HFF-Myc (cell line): Measurements from ENCODE around the gene EPDR1.

Experiments
- DNase-seq: peaks from one replicate; pipeline ENCODE4 v3.0.0-alpha.2; 2011; ENCODE audit warnings: low read depth; ENCODE audit errors: extremely low read depth
- H3K4me3 ChIP-seq: replicated peaks from 2 replicates; pipeline ENCODE4 v1.5.1; 2011; ENCODE audit warnings: low read depth, mild to moderate bottlenecking, control low read depth, low read length
- TF ChIP-seq, protein P1 (sequence below): IDR thresholded peaks from 2 replicates; pipeline ENCODE4 v1.5.1; 2012; ENCODE audit warnings: mild to moderate bottlenecking, low read depth, low read length, control low read depth; ENCODE audit errors: missing control alignments

EPDR1 gene

DNA sequence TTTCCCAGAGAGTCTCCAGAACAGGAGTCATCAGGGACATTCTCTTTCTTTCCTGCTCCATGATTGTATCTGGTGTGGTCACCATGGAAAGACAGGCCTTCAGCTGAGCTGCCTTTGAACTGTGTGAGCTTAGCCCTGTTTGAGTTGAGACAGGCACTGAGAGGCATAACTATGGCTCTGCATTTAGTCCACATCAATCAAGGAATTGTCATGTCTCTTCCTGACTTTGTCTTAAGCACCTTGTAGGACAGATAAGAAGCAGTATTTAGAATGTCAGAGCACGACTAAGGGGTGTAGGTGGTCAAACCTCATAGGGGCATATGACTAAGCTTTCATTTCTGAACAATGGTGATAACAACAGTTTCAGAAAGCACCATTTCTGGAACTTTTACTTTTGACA is 53.5 kb downstream of the EPDR1 start:
- no peak overlapping the region for H3K4me3 ChIP-seq
- DNase-seq = no peak
- TF ChIP-seq, protein P1, sequence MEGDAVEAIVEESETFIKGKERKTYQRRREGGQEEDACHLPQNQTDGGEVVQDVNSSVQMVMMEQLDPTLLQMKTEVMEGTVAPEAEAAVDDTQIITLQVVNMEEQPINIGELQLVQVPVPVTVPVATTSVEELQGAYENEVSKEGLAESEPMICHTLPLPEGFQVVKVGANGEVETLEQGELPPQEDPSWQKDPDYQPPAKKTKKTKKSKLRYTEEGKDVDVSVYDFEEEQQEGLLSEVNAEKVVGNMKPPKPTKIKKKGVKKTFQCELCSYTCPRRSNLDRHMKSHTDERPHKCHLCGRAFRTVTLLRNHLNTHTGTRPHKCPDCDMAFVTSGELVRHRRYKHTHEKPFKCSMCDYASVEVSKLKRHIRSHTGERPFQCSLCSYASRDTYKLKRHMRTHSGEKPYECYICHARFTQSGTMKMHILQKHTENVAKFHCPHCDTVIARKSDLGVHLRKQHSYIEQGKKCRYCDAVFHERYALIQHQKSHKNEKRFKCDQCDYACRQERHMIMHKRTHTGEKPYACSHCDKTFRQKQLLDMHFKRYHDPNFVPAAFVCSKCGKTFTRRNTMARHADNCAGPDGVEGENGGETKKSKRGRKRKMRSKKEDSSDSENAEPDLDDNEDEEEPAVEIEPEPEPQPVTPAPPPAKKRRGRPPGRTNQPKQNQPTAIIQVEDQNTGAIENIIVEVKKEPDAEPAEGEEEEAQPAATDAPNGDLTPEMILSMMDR = no peak

DNA sequence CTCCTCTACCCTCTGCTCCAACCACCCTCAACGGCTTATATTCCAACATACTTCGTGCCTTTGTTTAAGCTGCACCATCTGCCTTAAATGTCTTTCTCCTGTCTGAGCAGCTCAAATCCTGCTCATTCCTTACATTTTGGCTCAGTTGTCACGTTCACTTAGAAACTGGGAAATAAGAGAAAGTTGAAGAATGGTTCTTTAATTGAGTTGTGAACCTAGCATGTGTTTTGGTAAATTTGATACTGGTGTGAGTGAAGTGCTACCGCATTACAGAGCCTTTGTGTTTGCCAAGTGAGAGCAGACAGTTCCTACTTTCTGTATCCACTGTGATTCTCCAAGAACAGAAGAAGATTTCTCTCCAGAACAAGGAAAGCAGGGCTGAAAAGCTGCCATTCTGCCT is 54.3 kb downstream of the EPDR1 start:
- no peak for DNase-seq
- no peak overlapping the region for H3K4me3 ChIP-seq
- TF ChIP-seq, protein P1 = no peak

GRCh38 chr7:37977243-37977642 is 56.8 kb downstream of the EPDR1 start:
- no peak for DNase-seq
- TF ChIP-seq, protein P1 = no peak

DNA sequence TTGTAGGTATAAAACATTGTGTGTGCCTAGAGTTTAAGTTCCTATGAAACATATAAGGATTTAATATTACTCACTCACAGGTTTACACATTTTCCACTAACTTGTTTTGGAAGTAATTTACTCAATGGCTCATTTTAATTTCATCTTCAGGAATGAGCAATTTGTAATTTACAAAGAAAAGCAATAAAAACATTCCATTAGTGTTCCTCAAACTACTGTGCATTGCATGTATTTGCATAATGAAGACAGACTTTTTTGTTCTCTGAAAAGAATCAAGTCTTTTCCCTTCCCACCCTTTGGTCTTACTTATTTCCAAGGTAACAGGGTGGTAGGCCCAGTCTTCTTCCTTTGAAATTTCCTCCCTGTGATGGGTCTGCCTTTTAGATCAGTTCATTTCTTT is 61.2 kb downstream of the EPDR1 start:
- DNase-seq = no peak
- no peak overlapping the region for H3K4me3 ChIP-seq
- TF ChIP-seq, protein P1 = no peak

More at GRCh38 chr7:37977243-37977642, 56.8 kb downstream of the EPDR1 start:
- H3K4me3 ChIP-seq = no peak overlapping the region

DNA sequence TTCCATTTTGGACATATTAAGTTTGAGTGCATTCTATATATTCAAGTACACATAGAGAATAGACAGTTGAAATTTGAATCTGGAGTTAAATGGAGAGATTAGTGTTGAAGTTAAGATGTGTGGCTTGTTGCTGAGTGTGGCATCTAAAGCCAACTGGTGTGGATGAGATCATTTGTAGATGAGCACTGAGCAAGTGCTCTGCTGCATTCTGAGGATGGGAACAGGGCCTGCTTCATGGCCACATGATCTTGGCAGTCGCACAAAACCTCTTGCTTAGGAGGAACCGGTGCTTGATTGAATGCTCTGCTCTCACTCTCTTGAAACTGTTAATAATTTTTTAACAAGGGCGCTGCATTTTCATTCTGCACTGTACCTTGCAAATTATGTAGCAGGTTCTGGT is 62.0 kb downstream of the EPDR1 start:
- no peak overlapping the region for H3K4me3 ChIP-seq
- TF ChIP-seq, protein P1 = no peak
- no peak for DNase-seq

- DNase-seq = no peak
- TF ChIP-seq, protein P1 = no peak
- no peak overlapping the region for H3K4me3 ChIP-seq
These were observed 64.4 kb downstream of the EPDR1 start for GRCh38 chr7:37984750-37985390.

DNA sequence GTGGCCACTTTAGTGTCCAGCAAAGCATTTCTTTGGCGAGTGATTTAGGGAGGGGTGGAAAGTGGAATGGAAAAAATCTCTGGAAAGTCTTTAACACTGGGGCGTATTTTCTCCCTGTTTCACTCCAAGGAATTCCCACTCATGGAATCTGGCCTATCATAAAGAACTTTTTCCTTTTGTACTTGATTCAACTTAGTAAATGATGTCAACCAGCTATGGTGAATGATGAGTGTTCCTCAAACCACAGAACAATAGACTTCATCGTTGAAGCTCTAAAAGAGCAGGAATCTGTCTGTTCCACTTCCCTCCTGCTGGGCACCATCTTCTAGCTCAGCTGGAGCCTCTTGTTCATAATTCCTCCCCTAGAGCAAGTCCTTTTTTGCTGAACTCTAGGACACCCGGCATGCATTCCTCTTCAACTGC is 66.5 kb downstream of the EPDR1 start:
- H3K4me3 ChIP-seq = no peak overlapping the region
- no peak for DNase-seq
- TF ChIP-seq, protein P1 = no peak
